Breast epithelium (tissue), 4 donors: Measurements from ENCODE around the gene LCP2. TPM values are rescaled to one million over a fixed set of nuclear protein-coding genes. Genes with fewer than 3 reads are reported as not detected.
A peak's percentile ranks its signal among the peaks of the same experiment; 100 is the strongest.

Source experiments
- DNase-seq, 2 donors: peaks; one replicate each; pipeline ENCODE4 v3.0.0-alpha.2; 2019; ENCODE audit warnings: low spot score in 2 of 2
- H3K27ac ChIP-seq, 2 donors: fragments of 200-600 bp; sonication (generic) in 1 of 2; one replicate each; pipeline ENCODE4 v1.5.1; 2016 to 2019; ENCODE audit warnings: mild to moderate bottlenecking in 1 of 2
- H3K27me3 ChIP-seq, 2 donors: fragments of 200-600 bp; sonication (generic) in 1 of 2; one replicate each; pipeline versions ENCODE4 v1.5.1 to v1.6.0; 2017 to 2019; ENCODE audit warnings: control low read depth in 1 of 2, mild to moderate bottlenecking in 1 of 2
- H3K36me3 ChIP-seq: fragments of 200-600 bp; one replicate; pipeline ENCODE4 v1.5.1; 2019
- H3K4me1 ChIP-seq, 2 donors: fragments of 200-600 bp; sonication (generic); one replicate each; pipeline ENCODE4 v1.5.1; 2016 to 2019; ENCODE audit warnings: control low read depth in 1 of 2
- H3K4me3 ChIP-seq, 3 donors: fragments of 200-600 bp; sonication (generic); 1 replicate in 2 of 3; 2 replicates in 1 of 3; pipeline ENCODE4 v1.5.1; 2016 to 2019; ENCODE audit warnings: mild to moderate bottlenecking in 3 of 3, moderate library complexity in 2 of 3
- H3K9me3 ChIP-seq, 2 donors: fragments of 200-600 bp; sonication (generic) in 1 of 2; one replicate each; pipeline ENCODE4 v1.5.1; 2016 to 2019; ENCODE audit warnings: control low read depth in 1 of 2
- POLR2A ChIP-seq: fragments of 450-650 bp; IDR thresholded peaks from one replicate; pipeline ENCODE4 v1.6.1; 2016; ENCODE audit warnings: antibody characterized with exemption, mild to moderate bottlenecking, moderate library complexity
- POLR2AphosphoS5 ChIP-seq, 3 donors: sonication (generic); formaldehyde crosslinking; IDR thresholded peaks; one replicate each; pipeline ENCODE4 v1.6.1; 2017; ENCODE audit warnings: antibody characterized with exemption in 3 of 3
- intact Hi-C: fragments of 100-400 bp; cut with DNase I; formaldehyde crosslinking; loops from one replicate; pipeline ENCODE4 v1.15.1; 2023; ENCODE audit warnings: low total_unique reads
- total RNA-seq, 3 donors: library from RNA; depleted of rRNA; stranded (reverse); fragments of >200 nt; gene quantifications; one replicate each; pipeline ENCODE4 v1.1.0, GENCODE V29; 2016
- TF ChIP-seq, protein P1 (sequence below), 3 donors: fragments of 450-650 bp; IDR thresholded peaks; one replicate each; pipeline ENCODE4 v1.5.1; 2016 to 2017; ENCODE audit warnings: antibody characterized with exemption in 3 of 3, mild to moderate bottlenecking in 3 of 3, moderate library complexity in 3 of 3

Gene LCP2
- total RNA-seq, 3 donors from 2014 or later: 15.4 to 41.4 (median 21.8) TPM

DNA sequence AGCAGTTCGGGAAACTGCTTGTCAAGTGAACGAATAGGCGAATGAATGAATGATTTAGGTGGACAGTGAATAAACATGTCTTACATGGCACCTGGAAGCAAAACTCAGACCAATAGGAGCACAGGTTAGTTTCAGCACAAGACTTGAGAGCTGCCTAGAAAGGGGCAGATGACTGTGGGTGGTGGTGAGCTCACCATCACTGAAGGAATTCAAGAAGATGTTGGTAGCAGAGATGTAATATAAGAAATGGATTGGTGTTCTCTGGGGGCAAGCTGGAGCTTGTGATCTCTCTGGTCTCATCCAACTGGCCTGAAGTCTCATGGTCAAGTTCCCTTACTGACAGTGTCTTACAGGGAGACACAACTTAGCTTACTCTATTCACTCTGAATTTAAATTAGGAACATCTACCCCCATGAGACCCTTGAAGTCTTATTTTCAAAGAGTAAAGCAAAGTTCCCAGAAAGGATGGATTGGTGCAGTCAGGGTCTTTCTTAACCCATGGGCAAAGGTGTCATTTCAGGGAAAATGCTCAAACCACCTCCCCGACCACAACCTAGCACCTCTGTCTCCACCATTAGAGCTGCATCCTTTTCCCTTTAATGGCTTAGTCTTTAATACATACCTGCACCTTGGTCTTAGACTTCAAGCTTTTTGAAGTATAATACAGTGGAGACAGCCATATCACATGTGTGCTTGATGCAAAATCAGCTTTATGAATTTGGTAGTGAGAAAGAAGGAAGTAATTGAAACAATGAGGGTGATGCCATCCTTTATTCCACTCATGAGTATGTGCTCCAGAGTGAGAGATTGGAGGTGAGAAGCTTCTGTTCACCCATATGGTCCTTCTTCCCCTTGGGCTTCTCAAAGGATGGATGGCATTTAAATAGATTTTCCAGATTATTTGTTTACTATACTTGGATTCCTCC lies 5.1 kb downstream of the LCP2 start:
- no peaks in the 10 kb centered on the region for H3K4me1 ChIP-seq
- TF ChIP-seq, protein P1, sequence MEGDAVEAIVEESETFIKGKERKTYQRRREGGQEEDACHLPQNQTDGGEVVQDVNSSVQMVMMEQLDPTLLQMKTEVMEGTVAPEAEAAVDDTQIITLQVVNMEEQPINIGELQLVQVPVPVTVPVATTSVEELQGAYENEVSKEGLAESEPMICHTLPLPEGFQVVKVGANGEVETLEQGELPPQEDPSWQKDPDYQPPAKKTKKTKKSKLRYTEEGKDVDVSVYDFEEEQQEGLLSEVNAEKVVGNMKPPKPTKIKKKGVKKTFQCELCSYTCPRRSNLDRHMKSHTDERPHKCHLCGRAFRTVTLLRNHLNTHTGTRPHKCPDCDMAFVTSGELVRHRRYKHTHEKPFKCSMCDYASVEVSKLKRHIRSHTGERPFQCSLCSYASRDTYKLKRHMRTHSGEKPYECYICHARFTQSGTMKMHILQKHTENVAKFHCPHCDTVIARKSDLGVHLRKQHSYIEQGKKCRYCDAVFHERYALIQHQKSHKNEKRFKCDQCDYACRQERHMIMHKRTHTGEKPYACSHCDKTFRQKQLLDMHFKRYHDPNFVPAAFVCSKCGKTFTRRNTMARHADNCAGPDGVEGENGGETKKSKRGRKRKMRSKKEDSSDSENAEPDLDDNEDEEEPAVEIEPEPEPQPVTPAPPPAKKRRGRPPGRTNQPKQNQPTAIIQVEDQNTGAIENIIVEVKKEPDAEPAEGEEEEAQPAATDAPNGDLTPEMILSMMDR (IDR thresholded peaks at IDR 0.05): no peak
- TF ChIP-seq POLR2A: no peak
- H3K9me3 ChIP-seq: no peaks in the 10 kb centered on the region
- H3K27me3 ChIP-seq: no peaks in the 10 kb centered on the region
- no peaks in the 10 kb centered on the region for H3K36me3 ChIP-seq
- no peak overlapping the region for H3K27ac ChIP-seq
- H3K4me3 ChIP-seq: no peak overlapping the region
- intact Hi-C loops: no loop called here
- DNase-seq: no peak

DNA sequence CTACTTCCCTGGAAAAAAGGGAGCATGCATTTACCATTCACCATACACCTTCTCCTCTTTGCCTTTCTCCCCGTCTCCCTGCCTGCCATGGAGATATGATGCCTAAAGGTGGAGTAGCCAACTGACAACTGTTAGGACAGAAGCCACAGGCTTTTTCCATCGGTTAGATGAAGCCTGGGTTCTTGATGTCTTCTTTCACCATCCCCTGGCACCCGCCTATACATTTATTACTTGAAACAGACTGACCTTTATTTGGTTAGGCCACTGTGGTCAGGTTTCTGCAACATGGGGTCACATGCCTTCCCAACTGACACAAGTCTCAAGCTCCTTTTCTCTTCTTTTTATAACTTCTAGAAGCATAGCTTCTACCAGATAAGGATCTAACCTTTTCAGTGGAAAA lies 7.1 kb downstream of the LCP2 start:
- intact Hi-C loops: no loop called here
- no peak for DNase-seq
- no peak overlapping the region for H3K4me3 ChIP-seq
- no peaks in the 10 kb centered on the region for H3K4me1 ChIP-seq
- H3K27me3 ChIP-seq: no peaks in the 10 kb centered on the region
- H3K36me3 ChIP-seq: no peaks in the 10 kb centered on the region
- H3K9me3 ChIP-seq: no peaks in the 10 kb centered on the region
- H3K27ac ChIP-seq: peak overlapping the region in 1 of 2 donors; percentile 79
- TF ChIP-seq, protein P1 (IDR thresholded peaks at IDR 0.05): no peak
- TF ChIP-seq POLR2AphosphoS5 (IDR thresholded peaks at IDR 0.05) (no peak), POLR2A (no peak)

DNA sequence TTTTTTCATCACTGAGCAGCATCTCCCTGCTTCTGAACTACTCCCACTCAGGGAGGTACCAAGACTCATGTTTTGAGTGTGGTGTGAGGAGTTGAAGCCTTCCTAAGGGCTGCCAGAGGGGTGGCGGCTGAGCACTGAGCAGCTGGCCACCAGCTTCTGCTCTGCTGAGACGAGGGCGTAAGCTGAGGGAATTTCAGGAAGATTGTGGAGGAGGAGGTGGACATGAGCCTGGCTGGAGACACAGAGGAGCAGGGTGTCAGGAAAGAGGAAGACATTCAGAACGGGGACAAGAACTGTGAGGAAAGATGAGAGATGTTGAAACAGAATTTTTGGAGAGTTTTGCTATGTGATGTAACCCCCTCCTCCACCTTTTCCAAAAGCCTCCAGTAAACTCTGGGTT lies 7.8 kb downstream of the LCP2 start:
- DNase-seq: no peak
- H3K4me1 ChIP-seq: no peaks in the 10 kb centered on the region
- no peak for TF ChIP-seq POLR2A
- peak in 2 of 3 donors; percentile 12 to 60 for TF ChIP-seq POLR2AphosphoS5 (IDR thresholded peaks at IDR 0.05)
- H3K36me3 ChIP-seq: no peaks in the 10 kb centered on the region
- no peaks in the 10 kb centered on the region for H3K27me3 ChIP-seq
- H3K27ac ChIP-seq: peak overlapping the region; percentile 57 to 79
- intact Hi-C loops: no loop called here
- H3K9me3 ChIP-seq: no peaks in the 10 kb centered on the region
- H3K4me3 ChIP-seq: no peak overlapping the region

DNA sequence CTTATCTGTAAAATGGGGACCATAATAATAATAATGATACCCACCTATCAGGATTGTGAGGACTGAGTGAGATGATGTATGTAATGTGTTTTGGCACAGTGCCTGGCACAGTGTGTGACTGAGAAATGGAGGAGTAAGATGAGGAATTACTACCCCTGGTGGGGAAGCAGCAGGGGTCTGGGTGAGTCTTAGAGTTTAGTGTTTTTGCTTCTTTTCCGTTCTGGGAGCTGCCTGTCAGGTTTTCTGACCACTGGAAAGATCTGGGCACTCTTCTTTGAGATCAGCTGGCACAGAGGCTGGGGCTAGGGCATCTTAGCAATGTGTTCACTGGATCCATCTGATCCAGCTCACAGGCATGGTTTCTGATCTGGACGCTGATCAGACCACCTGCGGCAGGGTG lies 8.5 kb downstream of the LCP2 start:
- Histone ChIP-seq H3K27ac (peak overlapping the region; percentile 57 to 84), H3K36me3 (no peaks in the 10 kb centered on the region), H3K4me1 (no peaks in the 10 kb centered on the region), H3K9me3 (no peaks in the 10 kb centered on the region), H3K4me3 (no peak overlapping the region), H3K27me3 (no peaks in the 10 kb centered on the region)
- TF ChIP-seq POLR2AphosphoS5 (IDR thresholded peaks at IDR 0.05) (no peak), POLR2A (no peak)
- intact Hi-C loops: no loop called here
- no peak for DNase-seq

DNA sequence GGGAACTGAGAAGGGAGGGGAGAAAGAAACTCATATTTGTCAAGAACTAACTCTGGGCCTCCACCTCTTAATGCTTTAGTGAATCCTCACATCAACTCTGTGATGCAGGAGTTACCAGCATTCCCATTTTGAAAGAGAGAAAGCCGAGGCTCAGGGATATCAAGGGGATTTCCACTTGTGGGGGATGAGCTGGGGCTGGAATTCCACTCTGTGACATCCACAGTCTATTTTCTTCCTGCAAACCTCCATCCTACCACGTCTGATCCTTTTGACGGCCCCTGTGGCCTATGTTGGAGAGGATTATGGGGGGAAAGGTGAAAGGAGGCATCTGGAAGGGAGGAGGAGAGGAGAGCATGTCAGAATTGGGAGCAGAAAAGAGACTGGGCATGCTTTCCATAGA lies 9.0 kb downstream of the LCP2 start:
- no peaks in the 10 kb centered on the region for H3K9me3 ChIP-seq
- no peaks in the 10 kb centered on the region for H3K4me1 ChIP-seq
- no peak overlapping the region for H3K4me3 ChIP-seq
- no peak for DNase-seq
- TF ChIP-seq POLR2AphosphoS5 (IDR thresholded peaks at IDR 0.05) (no peak), POLR2A (no peak)
- TF ChIP-seq, protein P1 (IDR thresholded peaks at IDR 0.05): no peak
- H3K36me3 ChIP-seq: no peaks in the 10 kb centered on the region
- intact Hi-C loops: no loop called here
- H3K27ac ChIP-seq: peak overlapping the region; percentile 57 to 84
- no peaks in the 10 kb centered on the region for H3K27me3 ChIP-seq

DNA sequence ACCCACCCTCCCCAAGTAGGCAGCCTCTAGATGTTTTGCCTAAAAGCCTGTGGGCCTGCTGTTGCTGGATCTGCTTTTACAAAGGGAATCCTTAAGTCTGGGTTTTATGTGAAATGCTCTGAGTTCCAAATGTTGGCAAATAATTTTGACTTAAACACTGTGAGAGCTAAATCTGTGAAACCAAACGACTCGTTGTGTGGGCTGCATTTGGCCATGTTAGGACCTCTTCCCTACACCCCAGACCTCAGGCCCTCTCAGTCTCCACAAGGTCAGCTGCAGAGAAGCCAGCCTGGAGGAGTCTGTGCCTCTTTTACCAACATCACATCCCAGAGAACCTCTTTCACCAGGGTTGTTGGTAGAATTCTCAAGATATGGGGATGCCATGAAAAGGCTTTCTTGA lies 9.4 kb downstream of the LCP2 start:
- Histone ChIP-seq H3K9me3 (no peaks in the 10 kb centered on the region), H3K27me3 (no peaks in the 10 kb centered on the region), H3K27ac (peak overlapping the region in 1 of 2 donors; percentile 84), H3K4me3 (no peak overlapping the region), H3K36me3 (no peaks in the 10 kb centered on the region), H3K4me1 (no peaks in the 10 kb centered on the region)
- no peak for TF ChIP-seq POLR2AphosphoS5 (IDR thresholded peaks at IDR 0.05)
- no peak for TF ChIP-seq POLR2A
- TF ChIP-seq, protein P1 (IDR thresholded peaks at IDR 0.05): no peak
- no peak for DNase-seq
- intact Hi-C loops: no loop called here
